ENCODE measurements around the gene SPATA31C1. TPM values are rescaled to one million over a fixed set of nuclear protein-coding genes. Genes with fewer than 3 reads are reported as not detected.
"Not testable (repeated sequence)": the region's sequence is repeated elsewhere in the genome, so short reads cannot be mapped to it uniquely, and the experiment has no call there.

SPATA31C1 gene
- not detected for polyA plus RNA-seq (2012; ENCODE audit: insufficient read length, low read depth)

DNA sequence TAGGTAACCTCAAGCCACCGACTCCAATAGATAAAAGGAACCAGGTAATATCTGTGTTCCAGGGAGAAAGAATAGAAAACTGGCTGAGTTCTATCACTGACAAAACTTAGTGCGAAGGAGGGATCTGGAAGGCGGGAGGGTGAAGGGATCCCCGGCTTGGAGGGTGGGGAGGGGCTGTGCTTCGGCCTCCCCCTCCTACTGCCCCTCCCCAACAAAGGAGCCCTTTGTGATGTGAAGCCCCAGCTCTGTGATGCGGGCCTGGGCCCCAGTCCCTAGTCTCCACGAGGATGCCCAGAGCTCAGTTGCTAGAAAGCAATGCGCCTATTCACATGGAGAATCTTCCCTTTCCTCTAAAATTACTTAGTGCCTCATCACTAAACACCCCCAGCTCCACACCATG is at the start of gene SPATA31C1:
TSS of gene SPATA31C1 (plus strand) at position 301 of the 400 bp plus-strand sequence.
- TF ChIP-seq, protein P1, sequence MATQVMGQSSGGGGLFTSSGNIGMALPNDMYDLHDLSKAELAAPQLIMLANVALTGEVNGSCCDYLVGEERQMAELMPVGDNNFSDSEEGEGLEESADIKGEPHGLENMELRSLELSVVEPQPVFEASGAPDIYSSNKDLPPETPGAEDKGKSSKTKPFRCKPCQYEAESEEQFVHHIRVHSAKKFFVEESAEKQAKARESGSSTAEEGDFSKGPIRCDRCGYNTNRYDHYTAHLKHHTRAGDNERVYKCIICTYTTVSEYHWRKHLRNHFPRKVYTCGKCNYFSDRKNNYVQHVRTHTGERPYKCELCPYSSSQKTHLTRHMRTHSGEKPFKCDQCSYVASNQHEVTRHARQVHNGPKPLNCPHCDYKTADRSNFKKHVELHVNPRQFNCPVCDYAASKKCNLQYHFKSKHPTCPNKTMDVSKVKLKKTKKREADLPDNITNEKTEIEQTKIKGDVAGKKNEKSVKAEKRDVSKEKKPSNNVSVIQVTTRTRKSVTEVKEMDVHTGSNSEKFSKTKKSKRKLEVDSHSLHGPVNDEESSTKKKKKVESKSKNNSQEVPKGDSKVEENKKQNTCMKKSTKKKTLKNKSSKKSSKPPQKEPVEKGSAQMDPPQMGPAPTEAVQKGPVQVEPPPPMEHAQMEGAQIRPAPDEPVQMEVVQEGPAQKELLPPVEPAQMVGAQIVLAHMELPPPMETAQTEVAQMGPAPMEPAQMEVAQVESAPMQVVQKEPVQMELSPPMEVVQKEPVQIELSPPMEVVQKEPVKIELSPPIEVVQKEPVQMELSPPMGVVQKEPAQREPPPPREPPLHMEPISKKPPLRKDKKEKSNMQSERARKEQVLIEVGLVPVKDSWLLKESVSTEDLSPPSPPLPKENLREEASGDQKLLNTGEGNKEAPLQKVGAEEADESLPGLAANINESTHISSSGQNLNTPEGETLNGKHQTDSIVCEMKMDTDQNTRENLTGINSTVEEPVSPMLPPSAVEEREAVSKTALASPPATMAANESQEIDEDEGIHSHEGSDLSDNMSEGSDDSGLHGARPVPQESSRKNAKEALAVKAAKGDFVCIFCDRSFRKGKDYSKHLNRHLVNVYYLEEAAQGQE (IDR thresholded peaks at IDR 0.05; ENCODE audit: insufficient read depth in 1 of 2, low read depth in 2 of 2, low read length in 2 of 2), result not testable (repeated sequence)
- not testable (repeated sequence) for TF ChIP-seq FOXP2 (optimal IDR thresholded peaks at IDR 0.05; ENCODE audit: borderline replicate concordance, extremely low read depth, extremely low read length, insufficient read depth); SIN3A (IDR thresholded peaks at IDR 0.05; ENCODE audit: borderline replicate concordance, insufficient read depth, low read length)

DNA sequence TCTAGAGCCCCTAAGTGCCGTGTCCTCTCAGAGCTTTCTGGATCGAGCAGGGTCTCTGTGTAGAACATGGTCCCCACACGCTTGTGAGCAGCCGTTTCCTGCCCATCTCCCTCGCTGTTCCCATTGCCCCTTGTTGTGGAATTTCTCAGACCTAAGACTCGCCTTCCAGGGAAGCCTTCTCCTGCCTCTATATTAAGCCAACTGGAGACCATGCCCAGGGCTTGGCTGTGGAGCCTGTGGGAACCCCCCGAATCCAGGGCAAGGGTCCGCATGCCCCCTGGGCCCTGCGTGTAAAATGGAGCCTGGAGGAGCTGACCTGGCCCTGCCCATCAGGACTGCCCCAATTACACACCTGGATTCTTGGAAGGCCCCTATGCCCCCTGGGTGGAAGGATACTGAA is 49.6 kb upstream of the SPATA31C1 start:
- TF ChIP-seq, protein P1 (IDR thresholded peaks at IDR 0.05; ENCODE audit: insufficient read depth in 1 of 2, low read depth in 2 of 2, low read length in 2 of 2), result no peak
- no peak for TF ChIP-seq FOXP2 (optimal IDR thresholded peaks at IDR 0.05; ENCODE audit: borderline replicate concordance, extremely low read depth, extremely low read length, insufficient read depth)
- TF ChIP-seq SIN3A (IDR thresholded peaks at IDR 0.05; ENCODE audit: borderline replicate concordance, insufficient read depth, low read length), result no peak
- TF ChIP-seq POLR2AphosphoS5 (IDR thresholded peaks at IDR 0.05; ENCODE audit: low read depth, low read length), result no peak
- TF ChIP-seq TAF1 (IDR thresholded peaks at IDR 0.05; ENCODE audit: borderline replicate concordance, insufficient read depth, low read length), result no peak

DNA sequence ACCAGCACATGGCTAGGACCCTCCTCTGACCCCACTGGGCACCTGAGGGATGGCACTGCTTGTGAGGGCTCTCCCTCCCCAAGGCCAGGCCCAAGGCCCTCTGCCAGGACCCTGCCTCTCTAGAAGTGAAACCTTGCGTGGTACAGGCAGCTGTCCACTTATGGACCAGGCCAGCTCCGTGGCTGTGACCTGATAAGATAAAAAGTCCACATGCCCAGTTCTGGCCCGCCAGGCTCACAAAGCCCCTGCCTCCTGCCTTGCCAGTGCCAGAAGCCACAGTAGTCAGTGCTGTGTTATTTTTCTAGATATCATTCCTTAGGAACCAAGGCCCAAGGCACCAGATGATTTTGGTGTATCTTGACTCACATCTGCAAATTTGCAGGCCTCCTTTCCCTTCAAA is 49.1 kb upstream of the SPATA31C1 start:
- TF ChIP-seq TAF1 (IDR thresholded peaks at IDR 0.05; ENCODE audit: borderline replicate concordance, insufficient read depth, low read length) (no peak), SIN3A (IDR thresholded peaks at IDR 0.05; ENCODE audit: borderline replicate concordance, insufficient read depth, low read length) (no peak), FOXP2 (optimal IDR thresholded peaks at IDR 0.05; ENCODE audit: borderline replicate concordance, extremely low read depth, extremely low read length, insufficient read depth) (no peak), POLR2AphosphoS5 (IDR thresholded peaks at IDR 0.05; ENCODE audit: low read depth, low read length) (no peak)
- TF ChIP-seq, protein P1 (IDR thresholded peaks at IDR 0.05; ENCODE audit: insufficient read depth in 1 of 2, low read depth in 2 of 2, low read length in 2 of 2), result no peak

DNA sequence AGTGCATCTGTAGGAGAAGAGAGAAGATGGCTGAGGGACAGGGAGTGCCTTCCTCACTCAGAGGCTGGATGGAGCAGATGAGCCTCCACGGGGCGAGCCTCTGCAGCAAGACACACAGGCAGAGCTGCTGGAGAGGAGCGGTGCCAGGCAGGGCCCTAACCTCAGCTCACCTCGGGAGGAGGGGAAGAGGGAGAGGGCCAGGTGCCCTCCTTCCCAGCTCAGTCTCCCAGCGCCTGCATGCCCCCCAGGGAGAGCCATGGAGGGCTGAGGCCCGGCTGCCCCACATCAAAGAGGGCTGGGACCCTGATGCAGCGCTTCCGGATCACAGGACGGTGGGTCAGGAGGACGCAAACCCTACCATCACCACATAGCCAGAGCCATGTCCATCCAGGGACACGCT is 48.7 kb upstream of the SPATA31C1 start:
- TF ChIP-seq FOXP2 (optimal IDR thresholded peaks at IDR 0.05; ENCODE audit: borderline replicate concordance, extremely low read depth, extremely low read length, insufficient read depth) (no peak), SIN3A (IDR thresholded peaks at IDR 0.05; ENCODE audit: borderline replicate concordance, insufficient read depth, low read length) (no peak), POLR2AphosphoS5 (IDR thresholded peaks at IDR 0.05; ENCODE audit: low read depth, low read length) (no peak), TAF1 (IDR thresholded peaks at IDR 0.05; ENCODE audit: borderline replicate concordance, insufficient read depth, low read length) (no peak)
- TF ChIP-seq, protein P1 (IDR thresholded peaks at IDR 0.05; ENCODE audit: insufficient read depth in 1 of 2, low read depth in 2 of 2, low read length in 2 of 2), result no peak

All from PFSK-1 (cell line).